GM21786 (cell line): ENCODE results near the gene NSMCE3.
"Not testable (repeated sequence)": the region's sequence is repeated elsewhere in the genome, so short reads cannot be mapped to it uniquely, and the experiment has no call there.

ENCODE experiments used
- ATAC-seq: cut with Tn5 transposase; IDR thresholded peaks from one replicate; pipeline ENCODE4 v1.9.1; 2021; ENCODE audit not compliant: unreplicated experiment

Gene NSMCE3

DNA sequence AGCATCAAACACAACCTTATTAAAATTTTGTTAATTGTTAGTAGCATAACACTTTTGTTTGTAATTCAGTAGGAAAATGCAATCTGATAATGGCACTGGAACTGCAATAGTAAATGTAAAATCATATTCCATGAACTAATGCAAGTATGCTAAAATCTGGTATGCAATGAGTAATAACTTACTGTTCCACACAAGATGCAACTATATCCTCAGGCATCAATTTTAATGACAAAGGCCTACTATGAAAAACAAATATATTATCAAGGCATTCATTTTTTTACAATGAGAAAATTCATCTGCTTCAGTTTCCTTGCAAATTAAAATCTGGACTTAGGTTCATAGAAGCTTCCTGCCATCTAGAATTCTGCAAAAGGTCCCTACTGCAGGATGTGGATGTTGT lies 1.4 kb upstream of the NSMCE3 start:
- ATAC-seq: no peak

DNA sequence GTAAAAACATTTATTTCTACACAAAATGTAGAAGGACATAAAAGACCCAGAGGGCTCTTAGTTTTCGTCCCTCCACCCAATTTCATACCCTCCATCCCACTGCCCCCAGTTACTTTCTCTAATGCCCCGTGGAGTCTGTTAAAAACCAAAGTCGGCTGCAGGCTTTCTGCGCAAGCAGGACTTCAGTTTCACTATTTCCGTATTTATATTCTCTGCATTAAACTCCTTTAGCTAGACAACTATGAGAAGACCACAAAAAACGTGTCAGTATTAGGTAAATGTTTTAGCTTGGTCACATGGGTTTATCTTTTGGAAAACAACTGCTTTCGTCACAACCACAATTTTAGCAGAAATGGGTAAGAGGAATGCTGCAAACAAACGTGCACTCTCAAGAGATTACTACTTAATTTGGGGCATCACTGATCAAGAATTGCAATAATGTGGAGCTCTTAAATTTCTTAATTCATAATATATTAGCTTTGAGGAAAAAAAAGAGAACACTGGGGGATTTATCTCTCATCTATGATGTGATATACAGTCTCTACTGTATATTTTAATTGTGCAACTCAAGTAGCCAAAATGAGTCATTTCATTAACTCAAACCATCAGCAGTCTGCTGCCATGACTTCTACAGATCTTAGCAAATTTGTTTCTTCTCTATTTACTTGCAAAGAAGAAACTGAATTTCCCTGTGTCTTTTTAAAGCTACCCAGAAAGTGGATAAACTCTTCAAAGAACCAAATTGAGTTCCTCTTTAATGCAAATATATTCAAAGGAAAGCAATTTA lies 740 bp upstream of the NSMCE3 start:
- peak; percentile 27 for ATAC-seq

DNA sequence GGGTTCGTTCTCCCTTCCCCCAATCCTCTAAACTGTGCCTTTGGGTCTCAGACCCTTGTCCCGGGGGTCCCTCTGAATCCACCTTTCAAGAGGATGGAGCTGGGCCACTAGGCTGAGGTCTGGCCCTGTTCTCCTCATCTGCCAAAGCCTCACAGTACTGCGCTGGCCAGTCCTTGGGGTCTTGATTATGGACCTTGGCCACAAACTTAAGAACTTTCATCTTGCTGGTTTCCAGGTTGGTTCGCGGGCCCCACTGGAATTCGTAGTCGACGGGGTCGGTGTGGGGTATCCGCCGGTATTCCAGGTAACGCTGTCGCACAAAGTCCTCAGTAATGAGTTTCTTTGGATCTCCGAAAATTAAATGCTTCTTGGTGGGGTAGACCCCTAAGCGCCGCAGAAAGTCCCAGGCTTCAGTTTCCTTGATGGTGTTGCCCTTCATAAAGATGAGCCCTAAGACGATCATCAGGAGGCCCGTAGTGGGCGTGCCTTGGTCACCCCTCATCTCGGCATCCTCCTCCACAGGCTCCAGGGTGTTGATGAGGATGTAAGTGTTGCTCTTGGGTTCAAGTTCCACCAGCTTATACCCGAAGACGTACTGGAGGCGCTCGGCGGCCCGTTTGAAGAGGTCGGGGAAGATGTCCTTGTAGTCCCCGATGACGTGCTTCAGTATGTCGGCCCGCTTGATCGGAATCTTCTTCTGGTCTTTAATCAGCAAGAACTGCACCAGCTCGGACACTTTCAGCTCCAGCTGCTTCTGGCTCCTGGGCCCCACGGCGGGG lies 727 bp downstream of the NSMCE3 start:
- peak; percentile 25 for ATAC-seq

DNA sequence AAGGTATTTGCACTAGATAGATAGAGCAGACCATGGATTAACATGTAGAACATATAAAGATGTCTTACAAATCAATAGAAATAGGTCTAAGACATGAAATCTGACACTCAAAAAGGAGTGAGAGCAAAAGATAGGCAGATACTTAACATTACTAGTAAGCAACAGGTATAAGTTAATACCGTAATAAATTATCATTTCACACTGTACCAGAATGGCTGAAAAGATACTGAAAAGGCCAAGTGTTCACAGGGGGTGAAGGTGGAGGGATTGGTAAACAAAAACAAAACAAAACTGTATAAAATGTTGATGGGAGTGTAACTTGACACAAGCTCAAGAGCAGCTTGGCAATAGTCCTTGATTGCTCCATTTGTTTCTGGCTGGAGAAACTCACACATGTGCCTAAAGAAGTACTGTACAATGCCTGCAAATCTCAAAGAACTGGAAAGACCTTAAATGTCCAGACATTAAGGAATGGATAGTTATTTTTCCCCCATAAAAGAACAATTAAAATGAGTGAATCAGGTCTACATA lies 3.5 kb downstream of the NSMCE3 start:
- ATAC-seq: no peak

DNA sequence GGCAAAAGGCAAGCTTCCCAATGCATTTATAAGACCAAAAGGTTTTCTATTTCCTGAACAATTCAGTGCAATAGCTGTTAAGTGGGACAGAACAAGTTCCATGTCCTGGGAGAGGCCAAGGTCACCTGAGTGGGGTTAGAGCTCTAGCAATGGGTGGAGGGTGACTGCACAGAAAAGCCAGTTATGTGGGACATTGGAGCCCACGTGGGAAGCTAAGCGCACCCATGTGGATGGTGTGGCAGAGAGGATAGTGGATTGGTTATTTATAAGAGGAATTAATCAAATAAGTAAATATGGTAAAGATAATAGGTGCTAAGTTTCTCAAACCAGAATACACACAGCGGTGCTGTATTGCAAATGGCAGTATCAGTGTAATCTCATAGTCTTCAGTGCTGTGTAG lies 6.3 kb downstream of the NSMCE3 start:
- ATAC-seq: no peak

DNA sequence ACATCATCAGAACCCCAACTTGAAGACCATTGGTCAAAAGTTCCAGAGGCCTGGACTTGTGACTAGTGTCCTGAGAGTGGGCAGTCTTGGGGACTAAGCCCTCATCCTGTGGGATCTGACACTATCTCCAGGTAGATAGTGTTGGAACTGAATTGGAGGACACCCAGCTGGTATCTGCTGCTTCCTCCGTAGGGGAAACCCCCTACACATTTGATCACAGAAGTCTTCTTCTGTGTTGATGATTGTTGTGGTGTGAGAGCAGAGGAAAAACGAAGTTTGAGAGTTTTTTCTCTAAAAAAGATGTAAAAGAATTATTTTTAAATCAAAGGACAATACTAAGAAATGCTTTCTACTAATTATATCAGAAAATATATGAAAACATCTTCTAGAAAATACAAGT lies 6.9 kb downstream of the NSMCE3 start:
- ATAC-seq: no peak

DNA sequence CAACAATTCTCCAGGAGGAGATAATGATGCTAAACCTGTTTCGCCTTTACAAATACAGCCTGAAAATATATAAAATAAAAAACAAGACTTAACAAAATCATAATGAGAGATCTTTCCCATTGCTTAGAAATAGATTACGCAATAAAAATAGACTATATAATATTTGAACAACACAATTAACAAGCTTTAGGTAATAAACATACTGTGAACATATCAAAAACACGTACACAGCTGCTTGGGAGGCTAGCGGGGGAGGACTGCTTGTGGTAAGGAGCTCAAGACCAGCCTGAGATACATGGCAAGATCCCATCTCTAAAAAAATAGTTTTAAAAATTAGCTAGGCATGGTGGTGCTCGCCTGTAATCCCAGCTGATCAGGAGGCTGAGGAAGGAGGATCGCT lies 8.7 kb downstream of the NSMCE3 start:
- ATAC-seq: no peak

DNA sequence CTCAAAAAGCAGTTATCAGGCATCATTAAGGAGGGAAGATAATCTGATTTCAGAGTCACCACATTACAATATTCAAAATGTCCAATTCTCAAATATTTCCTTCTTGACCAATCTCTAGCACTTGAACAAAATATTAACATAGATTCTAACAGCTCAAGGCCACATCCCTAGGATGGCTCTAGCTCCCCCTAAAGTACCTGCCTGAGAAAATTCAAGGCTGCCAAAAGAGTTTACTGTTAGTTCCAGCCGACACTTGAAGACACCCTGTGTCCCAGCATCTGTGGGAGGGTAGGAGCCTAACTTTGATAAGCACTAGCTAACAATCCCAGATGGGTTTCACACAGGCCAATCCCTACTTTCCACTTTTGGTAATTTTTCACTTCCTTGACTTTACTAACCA lies 10.4 kb downstream of the NSMCE3 start:
- no peak for ATAC-seq

DNA sequence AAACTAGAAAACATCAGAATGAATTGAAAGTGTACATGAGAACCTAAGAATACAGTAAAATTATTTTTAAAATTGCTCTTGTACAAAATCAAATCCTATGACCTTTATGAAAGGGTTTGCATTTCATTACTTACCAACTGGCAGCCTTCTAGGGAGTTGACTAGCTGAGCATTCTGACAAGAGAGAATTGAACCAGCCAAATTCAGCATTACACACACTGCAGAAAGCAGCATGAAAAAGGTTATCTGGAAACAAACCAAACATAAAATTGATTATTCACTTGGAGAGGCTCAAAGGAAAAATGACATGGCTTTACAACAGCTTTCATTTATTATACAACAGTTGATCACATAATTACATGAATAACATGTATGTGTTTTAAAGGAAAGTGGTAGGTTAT lies 17.4 kb downstream of the NSMCE3 start:
- no peak for ATAC-seq

DNA sequence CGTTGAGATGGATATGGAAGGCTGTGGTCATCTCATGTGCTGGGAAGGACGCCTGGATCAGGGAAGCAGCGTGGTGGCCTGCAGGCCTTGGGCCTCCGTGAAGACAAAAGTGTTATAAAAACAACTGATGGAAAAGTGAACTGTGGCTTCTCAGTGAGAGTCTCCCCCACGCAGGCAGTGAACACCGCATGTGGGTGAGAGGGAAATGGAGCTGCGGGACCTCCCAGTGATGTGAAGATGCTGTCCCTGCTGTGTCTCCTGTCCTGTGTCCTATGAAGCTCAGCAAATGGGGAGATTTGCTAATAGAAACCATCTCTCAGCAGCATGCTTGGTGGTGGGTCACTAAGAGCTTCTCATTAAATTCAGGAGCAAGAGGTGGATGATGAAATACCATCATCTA lies 25.1 kb downstream of the NSMCE3 start:
- no peak for ATAC-seq

DNA sequence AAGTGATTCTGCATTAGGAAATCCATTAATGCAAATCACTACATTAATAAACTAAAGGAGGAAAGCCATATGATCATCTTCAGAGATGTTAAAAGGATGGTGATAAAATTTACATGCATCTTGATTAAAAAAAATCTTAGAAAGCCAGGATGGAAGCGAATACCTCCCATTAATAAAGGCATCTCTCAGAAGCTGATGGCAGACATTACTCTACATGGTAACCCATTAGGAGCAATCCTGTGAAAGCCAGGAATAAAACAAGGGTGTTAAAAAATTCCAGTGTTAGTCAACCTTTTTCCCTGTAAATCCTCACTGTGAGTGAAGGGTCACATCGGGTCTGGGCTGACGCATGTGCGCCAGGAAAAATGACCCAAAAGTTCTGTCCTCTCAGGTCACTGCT lies 25.5 kb downstream of the NSMCE3 start:
- ATAC-seq: no peak

DNA sequence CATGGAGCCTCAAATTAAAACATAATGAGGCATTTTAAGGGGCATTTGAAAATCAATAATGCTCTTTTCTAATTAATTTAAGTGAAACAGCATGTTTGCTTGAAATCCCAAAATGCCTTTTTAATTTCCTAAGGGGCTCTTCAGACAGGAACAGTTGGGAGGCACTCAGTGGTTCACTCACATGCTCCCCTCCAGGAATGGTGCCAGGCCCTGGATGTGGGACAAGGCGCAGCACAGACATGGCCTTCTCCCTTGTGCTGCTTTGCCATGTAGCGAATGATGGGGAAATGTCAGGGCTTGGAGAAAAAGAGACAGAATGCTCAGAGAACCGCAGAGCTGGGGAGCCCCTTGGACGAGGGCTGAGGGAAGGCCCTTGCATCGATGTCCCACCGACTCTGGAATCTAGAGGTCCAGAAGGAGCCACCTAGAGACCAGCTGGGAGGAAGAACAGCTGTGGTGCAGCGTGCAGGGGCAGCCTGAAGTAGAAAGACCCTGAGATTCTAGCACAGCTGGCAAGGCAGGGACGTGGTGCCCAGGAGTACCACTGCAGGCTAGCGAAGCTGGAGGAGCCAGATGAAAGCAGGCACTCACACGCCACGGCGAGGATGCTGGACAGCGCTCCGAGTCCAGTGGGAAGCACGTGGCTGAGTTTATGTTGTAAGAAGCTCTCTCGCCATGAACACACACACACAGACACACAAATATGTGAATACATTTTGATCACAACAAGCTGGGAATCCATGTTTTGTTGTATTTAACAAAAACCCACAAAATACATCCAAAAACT lies 27.0 kb downstream of the NSMCE3 start:
- no peak for ATAC-seq

DNA sequence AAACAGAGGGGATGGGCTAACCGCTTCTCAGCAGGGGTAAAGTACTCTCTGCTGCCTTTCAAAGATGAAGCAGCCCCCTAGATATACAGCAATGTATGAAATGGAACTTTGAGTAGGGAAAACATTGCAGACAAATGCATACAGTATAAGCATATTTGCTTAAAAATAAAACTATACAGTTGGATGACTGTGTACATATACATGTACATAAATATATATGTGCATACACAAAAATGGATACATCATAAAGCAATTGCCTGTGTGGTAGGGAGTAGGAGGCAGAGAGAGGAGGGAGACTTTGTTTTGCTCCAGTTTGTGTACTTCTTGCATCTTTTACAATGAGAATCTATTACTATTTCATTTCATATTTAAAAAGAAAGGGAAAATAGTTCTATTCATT lies 28.4 kb downstream of the NSMCE3 start:
- ATAC-seq: no peak

DNA sequence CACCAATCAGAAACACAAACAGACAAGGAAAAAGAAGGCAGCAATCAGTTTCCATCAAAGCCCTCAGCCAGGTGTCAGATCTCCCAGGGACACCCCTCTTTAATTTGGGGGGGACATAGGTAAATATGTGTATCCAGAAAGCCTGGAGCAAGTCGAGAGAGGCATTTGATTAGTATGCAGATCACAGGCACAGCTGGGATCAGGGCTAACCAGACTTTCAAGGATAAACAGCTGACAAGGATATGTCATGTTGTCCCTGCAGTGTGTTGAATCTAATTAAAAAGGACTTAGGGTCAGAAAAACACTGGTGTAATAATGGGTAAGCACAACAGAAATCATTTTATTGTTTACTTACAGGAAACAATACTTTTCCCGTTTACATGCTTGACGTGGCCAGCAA lies 30.2 kb downstream of the NSMCE3 start:
- ATAC-seq: no peak

DNA sequence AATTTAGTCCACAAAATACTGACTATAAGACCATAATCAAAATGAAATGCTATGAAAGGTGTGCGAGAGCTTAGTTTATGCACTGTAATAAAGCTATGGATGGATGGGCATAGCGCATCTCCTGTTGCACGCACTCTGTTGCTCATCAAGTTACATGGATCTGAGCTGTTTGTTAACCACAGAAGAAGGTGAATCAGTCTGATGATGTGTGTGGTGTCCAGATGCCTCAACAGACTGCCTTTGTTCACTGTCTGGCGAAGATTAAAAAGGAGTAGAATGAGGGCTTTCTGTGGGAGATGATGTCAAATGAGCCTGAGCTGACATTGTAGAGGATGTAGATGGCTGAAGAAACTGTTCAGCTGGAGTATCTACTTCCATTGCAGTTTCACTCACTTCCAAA lies 36.1 kb downstream of the NSMCE3 start:
- ATAC-seq: no peak

DNA sequence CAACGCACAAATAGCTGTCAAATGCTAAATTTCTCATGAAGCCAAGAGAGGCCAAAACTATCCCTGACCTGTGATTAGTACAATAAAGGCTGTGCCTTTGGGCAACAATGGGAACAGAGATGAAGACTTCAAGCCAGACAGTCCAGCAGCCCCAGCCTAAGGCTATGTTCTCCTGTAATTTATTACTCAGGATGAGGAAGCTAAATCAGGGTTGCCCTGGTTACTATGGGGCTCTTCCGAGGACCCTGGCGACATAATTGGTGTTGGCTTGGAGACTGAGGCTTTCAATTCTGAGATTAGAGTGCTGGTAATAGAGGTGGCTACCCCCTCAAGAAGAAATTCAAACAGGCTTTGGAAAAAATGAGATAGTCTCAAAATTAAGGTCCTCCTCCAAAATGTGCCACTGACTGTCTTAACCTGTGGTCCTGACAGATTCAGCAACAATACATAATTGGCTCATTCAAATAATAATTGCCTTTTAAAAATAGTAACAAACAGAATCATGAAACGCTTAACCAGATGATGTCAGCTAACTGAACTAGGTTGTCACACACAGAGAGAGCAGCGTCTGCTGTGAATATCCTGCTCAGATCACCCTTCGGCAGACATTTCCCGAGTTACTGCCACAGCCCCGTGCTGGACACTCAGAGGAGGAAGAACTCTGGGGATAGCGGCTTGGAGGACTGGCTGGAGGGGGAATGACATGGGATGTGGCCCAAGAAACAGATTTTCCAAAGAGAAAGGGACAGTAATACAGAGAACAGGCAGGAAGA lies 43.0 kb downstream of the NSMCE3 start:
- no peak for ATAC-seq

DNA sequence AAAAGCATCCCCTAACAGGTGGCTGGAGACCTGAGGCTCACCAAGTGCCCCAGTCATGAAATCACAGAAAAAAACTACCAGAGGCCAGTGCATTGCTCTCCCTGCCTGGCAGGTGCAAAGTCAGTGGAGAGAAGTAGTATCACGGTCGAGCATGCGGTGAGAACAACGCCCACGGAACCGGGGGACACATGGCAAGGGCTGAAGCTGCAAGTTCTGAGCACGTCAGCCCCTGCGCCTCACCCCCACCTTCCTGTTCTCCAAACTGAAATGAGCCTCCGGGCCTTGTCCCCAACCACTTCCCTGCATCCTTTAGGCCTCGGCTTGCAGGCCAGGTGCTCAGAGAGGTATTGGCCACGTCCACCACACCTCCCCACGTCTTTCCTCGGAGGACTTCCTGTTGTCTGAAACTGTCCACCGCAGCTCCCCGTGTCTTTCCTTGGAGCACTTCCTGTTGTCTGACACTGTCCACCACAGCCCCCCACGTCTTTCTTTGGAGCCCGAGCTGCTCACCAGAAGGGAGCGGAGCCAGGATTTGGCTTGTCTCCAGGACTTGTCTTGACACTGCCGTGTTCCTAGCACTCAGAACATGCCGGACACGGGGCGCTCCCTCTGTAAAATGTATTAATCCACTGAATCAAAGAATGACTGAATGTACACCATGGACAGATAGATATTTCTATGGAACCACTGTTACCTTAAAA lies 43.9 kb downstream of the NSMCE3 start:
- ATAC-seq: no peak

DNA sequence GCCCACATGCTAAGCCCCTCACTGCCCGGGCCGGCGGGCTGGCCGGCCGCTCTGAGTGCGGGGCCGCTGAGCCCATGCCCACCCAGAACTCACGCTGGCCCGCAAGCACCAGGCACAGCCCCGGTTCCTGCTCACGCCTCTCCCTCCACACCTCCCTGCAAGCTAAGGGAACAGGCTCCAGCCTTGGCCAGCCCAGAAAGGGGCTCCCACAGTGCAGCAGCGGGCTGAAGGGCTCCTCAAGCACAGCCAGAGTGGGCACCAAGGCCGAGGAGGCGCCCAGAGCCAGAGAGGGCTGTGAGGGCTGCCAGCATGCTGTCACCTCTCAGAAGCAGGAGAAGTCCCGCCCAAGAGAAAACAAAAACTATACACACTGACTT lies 44.6 kb downstream of the NSMCE3 start:
- ATAC-seq: not testable (repeated sequence)

DNA sequence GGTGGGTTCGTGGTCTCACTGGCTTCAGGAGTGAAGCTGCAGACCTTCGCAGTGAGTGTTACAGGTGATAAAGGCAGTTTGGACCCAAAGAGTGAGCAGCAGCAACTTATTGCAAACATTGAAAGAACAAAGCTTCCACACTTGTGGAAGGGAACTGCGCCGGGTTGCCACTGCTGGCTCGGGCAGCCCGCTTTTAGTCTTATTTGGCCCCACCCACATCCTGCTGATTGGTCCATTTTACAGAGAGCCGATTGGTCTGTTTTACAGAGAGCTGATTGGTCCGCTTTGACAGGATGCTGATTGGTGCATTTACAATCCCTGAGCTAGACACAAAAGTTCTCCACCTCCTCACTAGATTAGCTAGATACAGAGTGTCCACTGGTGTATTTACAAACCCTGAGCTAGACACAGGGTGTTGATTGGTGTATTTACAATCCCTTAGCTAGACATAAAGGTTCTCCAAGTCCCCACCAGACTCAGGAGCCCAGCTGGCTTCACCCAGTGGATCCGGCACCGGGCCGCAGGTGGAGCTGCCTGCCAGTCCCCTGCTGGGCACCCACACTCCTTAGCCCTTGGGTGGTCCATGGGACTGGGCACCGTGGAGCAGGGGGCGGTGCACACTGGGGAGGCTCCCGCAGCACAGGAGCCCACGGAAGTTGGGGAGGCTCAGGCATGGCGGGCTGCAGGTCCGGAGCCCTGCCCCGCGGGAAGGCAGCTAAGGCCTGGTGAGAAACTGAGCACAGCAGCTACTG lies 45.2 kb downstream of the NSMCE3 start:
- not testable (repeated sequence) for ATAC-seq
